Activated CD4-positive, alpha-beta T cell treated with anti-CD3 and anti-CD28 coated beads for 1 hour (primary cell): Measurements from ENCODE around the gene DUS1L.
"Not testable (repeated sequence)": the region's sequence is repeated elsewhere in the genome, so short reads cannot be mapped to it uniquely, and the experiment has no call there.

Experiments
- DNase-seq: peaks from one replicate; pipeline ENCODE4 v3.0.0-alpha.2; 2020

Gene DUS1L

DNA sequence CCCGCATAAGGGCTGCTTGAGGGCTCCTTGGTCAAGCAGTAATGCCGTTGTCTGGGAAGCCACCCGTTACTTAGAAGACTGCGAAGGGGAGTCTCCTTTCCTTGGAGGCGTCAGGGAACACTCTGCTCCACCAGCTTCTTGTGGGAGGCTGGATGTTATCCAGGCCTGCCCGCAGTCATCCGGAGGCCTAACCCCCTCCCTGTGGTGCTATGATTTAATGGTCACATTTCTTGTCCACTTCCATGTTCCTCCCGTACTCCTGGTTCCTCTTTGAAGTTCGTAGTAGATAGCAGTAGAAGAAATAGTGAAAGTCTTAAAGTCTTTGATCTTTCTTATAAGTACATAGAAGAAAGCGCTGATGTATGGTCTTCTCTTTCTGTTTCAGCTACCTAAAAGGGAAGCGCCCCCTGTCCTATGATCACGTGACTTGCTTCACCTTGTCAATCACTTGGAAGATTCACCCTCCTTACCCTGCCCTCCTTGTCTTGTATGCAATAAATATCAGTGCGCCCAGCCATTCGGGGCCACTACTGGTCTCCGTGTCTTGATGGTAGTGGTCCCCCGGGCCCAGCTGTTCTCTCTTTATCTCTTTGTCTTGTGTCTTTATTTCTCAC, 26.7 kb downstream of the DUS1L start:
- DNase-seq = not testable (repeated sequence)

GRCh38 chr17:82037889-82038195, 27.8 kb downstream of the DUS1L start:
- DNase-seq = no peak

DNA sequence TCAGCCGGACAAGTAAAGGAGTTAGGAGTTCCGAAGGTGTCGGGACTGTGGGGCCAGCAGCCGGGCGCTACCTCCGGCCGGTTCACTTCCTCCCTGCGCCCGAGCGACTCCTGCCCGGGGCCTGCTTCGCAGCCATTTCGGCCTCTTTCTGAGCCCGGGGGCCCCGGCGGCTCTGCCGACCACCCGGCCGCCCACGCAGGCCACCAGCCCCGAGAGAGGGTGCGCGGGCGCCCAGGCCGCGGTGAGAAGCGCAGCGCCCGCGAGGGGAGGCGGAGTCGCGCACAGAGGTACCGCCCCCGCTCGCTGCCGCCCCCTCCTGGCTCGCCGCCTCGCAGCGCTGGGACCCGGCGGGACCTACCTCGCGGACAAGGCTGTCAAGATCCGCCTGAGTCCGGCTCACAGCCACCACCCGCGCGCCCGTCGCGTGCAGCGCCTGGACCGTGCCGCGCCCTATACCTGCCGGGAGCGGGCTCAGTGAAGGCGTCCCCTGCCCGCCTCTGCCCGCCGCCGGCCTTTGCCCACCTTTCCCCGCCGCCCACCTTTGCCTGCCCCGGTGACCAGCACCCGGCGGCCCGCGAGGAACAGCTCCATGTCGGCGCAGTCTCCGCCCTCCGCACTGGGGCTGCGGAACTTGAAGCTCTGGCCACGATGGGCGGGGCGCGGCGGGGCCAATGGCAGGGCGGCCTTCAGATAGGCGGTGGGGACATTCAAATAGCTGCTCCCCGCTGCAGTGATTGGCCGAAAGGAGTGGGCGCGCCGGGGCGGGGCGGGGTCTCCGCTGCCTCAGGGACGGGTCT, 28.3 kb downstream of the DUS1L start, which contains the start of gene DCXR:
TSS of gene DCXR (minus strand) at position 606 of the 797 bp plus-strand sequence. CDS start at position 591, 15 bp downstream.
- peak; percentile 87 for DNase-seq

DNA sequence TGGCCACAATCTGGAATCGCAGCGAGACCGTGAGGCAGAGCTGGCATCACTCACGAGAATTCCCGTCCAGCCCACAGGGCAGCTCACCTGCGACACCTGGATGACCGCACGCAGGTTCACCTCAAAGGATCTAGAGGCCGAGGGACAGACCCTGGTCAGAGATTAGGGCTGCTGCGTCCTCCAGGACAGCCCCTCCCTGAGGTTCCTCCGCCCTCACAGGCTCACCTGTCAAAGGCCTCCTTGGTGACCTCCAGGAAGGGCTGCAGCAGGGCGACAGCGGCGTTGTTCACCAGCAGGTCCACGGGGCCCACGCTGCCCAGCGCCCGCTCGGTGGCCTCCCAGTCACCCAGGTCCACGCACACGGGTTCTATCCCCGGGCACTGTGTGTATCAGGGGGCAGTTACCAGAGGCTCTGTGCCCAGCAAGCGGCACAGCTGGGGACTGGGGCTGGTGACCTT, 28.9 kb downstream of the DUS1L start:
- DNase-seq = no peak

DNA sequence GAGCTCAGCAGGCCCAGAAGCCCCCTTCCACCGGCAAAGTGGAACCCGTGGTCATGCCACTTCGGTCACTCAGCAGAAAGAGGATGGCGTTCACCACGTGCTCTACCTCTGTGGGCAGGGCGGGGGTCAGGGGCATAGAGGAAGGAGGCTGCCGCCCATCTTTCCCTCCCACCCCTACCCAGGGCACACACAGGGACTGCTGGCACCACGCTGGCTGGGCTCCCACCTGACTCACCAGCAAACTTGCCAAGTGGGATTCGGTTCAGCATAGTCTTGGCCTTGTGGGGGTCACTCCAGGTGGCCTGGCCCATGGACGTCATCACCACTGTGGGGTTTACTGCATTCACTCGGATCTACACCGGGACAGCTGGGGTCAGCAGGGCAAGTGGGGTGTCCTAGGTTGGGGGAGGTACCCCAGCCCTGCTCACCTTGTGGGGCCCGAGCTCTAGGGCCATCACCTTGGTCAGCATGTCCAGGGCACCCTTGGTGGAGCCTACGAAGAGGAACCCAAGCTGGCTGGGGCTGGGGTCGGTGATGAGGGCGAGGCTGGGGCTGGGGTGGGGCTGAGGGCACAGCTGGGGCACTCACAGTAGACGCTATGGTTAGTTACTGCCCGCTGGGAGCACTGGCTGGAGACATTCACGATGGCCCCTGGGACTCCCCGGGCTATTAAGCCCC, 29.5 kb downstream of the DUS1L start:
- no peak for DNase-seq

DNA sequence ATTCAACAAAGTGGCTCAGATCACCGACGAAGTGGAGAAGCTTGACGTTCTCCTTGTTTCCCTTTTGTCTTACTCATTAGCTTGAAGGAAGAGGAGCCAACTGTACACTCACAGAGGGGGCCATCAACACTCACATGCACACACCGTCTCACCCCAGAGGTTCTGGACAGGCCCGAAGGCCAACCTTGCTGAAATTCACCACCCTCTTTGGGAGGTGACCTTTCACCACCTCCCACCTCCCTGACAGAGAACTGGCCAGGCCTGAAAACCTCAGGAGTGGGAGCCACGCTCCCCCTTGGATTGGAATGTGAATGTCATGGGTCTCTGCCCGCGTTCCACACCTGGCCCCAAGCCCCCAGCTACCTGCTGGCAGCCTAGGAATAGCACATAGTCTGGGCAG, 30.1 kb downstream of the DUS1L start:
- DNase-seq = no peak

DNA sequence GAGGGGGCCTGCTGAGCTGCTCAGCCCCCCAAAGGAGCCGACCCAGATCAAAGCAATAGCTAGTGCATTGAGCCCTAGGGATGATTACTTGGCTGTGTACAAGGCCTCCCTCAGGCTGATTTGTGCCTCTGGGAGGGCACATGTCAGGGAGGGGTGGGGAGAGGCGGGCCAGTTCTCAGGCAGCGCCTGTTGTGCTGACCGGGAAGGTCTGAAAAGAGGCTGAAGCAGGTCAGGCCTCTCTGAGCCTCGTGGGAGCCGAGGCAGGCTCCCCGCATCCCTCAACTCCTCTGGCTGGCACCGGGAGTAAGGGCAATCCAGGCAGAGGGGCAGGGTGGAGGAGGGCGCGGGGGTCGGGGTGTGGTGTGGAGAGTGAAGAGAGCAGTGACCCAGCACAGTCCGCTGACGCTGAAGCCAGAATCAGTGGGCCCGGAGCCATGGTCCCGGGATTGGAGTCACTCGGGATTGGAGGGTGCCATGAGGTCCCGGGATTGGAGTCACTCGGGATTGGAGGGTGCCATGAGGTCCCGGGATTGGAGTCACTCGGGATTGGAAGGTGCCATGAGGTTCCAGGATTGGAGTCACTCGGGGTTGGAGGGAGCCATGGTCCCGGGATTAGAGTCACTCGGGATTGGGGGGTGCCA, 31.1 kb downstream of the DUS1L start:
- no peak for DNase-seq

DNA sequence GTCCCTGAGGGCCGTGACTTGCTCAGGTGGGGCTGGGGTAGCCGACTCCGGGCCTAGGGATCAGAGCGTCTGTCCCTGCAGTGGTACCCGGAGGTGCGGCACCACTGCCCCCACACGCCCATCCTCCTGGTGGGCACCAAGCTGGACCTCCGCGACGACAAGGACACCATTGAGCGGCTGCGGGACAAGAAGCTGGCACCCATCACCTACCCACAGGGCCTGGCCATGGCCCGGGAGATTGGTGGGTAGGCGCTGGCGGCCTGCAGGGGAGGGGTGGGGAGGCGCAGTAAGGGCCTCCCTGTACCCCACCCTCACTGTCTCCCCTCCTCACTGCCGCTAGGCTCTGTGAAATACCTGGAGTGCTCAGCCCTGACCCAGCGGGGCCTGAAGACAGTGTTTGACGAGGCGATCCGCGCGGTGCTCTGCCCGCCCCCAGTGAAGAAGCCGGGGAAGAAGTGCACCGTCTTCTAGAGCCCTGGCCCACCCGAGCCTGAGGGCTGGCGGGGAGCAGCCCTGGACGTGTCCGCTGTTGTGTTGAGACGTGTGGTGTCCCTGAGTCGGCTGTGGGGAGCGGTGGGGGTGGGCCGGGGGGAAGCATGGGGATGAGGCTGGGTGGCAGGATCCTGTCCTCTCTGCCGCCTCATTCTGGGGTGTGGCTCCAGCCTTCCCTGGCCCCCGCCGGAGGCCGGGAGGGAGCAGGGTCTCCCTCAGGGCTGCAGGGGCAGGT, 32.1 kb downstream of the DUS1L start:
- DNase-seq = no peak

GRCh38 chr17:82031885-82032627, 33.5 kb downstream of the DUS1L start:
- DNase-seq = no peak

DNA sequence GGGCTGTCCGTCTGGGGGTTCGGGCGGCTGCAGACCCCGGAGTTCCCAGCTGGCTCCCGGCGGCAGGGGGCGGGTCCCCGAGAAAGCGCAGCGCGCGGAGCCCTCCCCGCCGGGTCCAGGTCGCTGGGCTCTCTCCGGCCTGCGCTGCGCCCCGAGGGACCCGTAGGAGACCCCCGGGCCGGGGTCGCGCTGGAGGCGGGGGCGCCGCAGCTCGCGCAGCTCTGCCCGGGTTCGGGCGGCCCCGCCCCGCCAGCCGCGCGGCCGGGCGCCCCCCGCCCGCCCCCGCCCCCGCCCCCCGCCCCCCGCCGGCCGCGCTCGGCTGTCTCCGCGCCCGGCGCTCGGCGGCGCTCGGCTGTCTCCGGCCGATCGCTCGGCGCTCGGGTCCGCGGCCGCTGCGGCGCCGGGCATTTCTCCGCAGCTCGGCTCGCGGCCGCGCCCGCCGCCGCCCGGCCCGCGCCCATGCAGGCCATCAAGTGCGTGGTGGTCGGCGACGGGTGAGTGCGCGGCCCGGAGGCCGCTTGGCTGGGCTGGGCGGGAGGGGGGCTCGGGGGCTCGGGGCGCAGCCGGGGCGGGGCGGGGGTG, 34.2 kb downstream of the DUS1L start, which contains the start of gene RAC3:
TSS of gene RAC3 (plus strand) at position 376 of the 582 bp plus-strand sequence. CDS start at position 460, 84 bp downstream.
- DNase-seq = no peak

- peak; percentile 68 for DNase-seq
These were observed 34.9 kb downstream of the DUS1L start for GRCh38 chr17:82030470-82031302.

- DNase-seq = no peak
These were observed 35.6 kb downstream of the DUS1L start for GRCh38 chr17:82029990-82030469.

GRCh38 chr17:82029391-82029790, 36.2 kb downstream of the DUS1L start:
- DNase-seq = no peak

DNA sequence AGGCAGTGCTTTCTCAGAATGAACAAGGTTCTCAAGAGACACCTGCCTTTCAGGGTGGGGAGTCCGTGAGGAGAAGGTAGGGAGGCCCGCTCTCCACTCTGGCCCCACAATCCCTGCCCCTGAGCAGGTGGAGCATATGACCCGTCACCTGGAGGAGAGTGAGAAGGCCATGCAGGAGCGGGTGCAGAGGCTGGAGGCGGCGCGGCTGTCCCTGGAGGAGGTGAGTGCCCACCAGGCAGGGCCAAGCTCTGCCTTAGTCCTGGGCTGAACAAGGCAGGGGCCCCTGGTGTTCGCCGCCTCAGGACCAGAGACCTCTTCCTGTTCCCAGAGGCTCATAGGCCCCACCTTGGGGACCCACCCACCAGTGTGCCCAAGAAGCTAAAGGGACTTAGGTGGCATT, 36.6 kb downstream of the DUS1L start:
- no peak for DNase-seq

DNA sequence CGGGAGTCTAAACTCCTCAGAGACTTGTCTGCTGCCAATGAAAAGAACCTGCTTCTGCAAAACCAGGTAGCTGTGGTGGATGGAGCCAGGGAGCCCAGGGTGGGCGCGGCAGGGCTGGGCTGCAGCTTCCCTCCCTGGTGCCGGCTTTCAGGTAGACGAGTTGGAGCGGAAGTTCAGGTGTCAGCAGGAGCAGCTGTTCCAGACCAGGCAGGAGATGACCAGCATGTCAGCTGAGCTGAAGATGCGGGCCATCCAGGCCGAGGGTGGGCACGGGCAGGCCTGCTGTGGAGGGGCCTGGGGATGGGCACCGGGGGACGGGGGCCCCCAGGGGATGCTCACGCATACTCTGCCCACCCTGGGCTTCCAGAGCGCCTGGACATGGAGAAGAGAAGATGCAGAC, 37.4 kb downstream of the DUS1L start:
- no peak for DNase-seq

GRCh38 chr17:82025401-82026107, 40.0 kb downstream of the DUS1L start:
- no peak for DNase-seq

- DNase-seq = no peak
These were observed 40.7 kb downstream of the DUS1L start for GRCh38 chr17:82024859-82025258.

- DNase-seq = no peak
These were observed 42.0 kb downstream of the DUS1L start for GRCh38 chr17:82023447-82024241.

DNA sequence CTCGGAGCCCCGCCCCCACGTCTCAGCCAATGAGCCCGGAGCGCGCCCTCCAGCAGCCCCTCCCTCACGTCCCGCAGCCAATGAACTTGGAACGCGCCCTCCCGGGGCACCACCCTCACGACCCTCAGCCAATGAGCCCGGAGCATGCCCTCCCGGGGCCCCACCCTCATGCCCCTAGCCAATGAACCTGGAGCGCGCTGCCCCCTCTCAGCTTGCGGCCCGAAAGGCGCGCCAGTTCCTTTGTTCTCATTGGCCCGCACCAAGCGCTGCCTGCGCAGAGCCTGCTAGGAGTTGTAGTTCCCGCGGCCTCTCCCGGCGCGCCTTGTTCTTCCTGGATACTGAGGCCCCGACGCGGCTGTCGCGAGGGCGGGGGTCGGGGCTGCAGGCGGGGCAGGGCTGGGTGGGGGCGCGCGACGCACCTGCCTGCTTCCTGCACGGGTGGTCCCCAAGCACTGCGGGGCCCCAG, 42.6 kb downstream of the DUS1L start, which contains the start of gene LRRC45:
TSS of gene LRRC45 (plus strand) at position 325 of the 466 bp plus-strand sequence. CDS start 339 bp downstream, outside the sequence.
- peak; percentile 100 for DNase-seq
